ENCODE results near the gene NELFB.

Gene NELFB

GRCh38 chr9:137224830-137225694 is 30.1 kb upstream of the NELFB start, which contains the start of gene CYSRT1:
Gene CYSRT1, plus strand, starts transcription at chr9:137225174. Its CDS starts 448 bp downstream, at chr9:137225622.
- DNase-seq (ENCODE audit: low read depth) = no peak
- peak within 1 kb of the TSS; percentile 58 for H3K4me3 ChIP-seq (ENCODE audit: low read depth, low read length)
- no peak for TF ChIP-seq CTCF (IDR thresholded peaks at IDR 0.05; ENCODE audit: control insufficient read depth, extremely low read depth, insufficient read depth)

GRCh38 chr9:137225699-137226331 is 29.3 kb upstream of the NELFB start:
- no peak for TF ChIP-seq CTCF (IDR thresholded peaks at IDR 0.05; ENCODE audit: control insufficient read depth, extremely low read depth, insufficient read depth)
- no peak overlapping the region for H3K4me3 ChIP-seq (ENCODE audit: low read depth, low read length)

DNA sequence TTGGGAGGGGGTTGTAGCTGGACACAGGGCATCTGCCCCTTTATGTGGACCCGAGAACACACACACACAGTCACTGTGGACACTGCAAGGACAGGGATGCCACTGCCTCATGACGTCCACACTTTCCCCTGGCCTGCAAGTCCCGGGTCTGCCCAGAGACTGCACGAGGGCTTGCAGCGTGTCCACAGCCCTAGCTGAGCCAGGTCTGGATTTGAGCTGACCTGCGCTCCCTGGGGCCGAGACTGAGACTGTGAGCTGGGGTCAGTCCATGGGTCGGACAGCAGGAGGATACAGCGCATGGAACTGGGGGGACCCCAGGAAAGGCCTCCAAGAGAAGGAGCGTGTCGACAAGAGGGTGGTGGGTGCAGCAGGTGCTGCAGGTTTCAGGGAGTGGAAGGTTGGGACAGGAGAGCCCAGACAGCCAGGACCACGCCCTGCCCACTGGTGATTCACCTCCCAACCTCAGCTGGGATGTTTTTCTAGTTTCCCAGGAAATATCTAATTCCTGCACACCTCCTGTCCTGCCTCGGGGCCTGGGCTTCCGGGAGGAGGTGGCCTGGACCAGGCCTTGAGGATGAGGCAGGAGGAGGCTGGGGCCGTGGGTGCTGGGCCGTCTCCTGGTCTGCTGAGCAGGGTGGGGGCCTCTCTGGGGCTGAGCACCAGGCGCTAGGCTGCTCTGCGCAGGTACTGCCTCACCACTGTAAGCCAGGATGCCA is 28.6 kb upstream of the NELFB start:
- peak overlapping the region; percentile 34; the same call in 1 of the 2 replicates for H3K4me3 ChIP-seq (ENCODE audit: low read depth, low read length)
- no peak for TF ChIP-seq CTCF (IDR thresholded peaks at IDR 0.05; ENCODE audit: control insufficient read depth, extremely low read depth, insufficient read depth)
- DNase-seq (ENCODE audit: low read depth) = no peak

More at GRCh38 chr9:137225699-137226331, 29.3 kb upstream of the NELFB start:
- DNase-seq (ENCODE audit: low read depth) = no peak

DNA sequence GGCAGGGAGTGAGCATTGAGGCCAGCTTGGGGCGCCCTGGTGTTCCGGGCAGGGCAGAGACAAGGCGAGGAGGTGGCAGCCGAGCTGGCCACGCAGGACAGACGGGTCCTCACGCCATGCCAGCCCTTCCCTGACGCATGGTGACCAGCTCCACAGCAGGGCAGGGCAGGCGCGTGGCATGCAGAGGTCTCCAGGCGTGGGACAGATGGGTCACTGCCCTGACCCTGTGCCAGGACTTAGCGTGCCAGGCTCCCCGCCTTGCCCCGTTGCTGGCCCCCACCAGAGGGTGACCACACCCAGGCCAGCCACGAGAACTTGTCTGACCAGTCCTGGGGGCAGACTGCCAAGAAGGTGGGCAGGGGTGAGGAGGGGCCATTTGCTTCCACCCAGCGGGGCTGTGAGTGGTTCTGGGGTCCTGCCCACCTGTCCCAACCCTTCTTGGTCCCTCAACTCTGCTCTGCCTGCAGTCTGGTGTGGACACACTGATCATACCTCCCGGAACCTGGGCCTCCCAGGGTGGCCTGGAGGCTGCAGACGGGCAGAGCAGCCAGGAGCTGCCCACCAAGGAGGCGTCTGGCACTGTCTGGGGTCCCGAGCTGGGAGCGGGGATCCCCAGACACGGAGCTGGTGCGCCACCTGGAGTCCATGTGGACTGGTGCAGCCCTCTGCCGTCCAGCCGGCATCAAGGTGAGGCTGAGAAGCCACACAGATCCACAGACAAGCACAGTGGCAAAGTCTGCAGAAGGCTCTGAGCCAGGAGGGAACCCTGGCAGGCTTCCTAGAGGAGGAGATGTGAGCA is 27.9 kb upstream of the NELFB start, which contains the start of gene RNF224:
TSS of gene RNF224 (plus strand) at position 449 of the 799 bp plus-strand sequence. CDS start 834 bp downstream, outside the sequence.
- peak; percentile 87 for TF ChIP-seq CTCF (IDR thresholded peaks at IDR 0.05; ENCODE audit: control insufficient read depth, extremely low read depth, insufficient read depth)
- peak within 1 kb of the TSS; percentile 34 for H3K4me3 ChIP-seq (ENCODE audit: low read depth, low read length)
- DNase-seq (ENCODE audit: low read depth) = peak; percentile 83

DNA sequence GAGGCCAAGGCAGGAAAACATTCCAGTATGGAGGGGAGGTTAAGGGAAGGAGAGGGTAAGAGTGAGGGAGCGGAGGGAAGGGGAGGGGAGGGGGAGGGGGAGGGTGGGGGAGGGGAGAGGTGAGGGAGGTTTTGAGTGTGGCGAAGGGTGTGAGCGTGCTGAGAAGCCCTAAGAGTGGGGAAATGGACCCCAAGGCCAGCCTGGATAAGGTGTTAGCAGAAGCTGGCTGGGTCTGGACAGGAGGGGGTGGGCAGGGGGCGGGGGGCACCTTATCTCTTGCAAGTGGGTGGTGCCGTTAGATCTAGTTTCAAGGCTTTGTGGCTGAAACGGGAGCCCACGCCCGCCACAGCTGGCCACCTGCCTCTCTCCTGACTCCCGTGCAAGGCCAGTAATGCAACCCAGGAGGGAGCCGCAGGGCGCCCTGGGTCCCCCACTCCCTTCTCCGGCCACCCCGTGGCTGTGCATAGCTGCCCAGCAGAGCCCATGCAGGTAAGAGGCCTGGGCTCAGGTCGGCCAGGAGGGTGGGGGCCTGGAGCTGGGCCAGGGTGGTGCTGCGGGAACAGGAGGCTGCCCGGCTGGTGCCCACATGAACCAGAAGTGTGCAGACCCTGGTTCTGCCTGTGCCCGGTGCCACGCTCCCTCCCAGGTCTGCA is 27.1 kb upstream of the NELFB start:
- no peak for DNase-seq (ENCODE audit: low read depth)
- no peak for TF ChIP-seq CTCF (IDR thresholded peaks at IDR 0.05; ENCODE audit: control insufficient read depth, extremely low read depth, insufficient read depth)
- no peak overlapping the region for H3K4me3 ChIP-seq (ENCODE audit: low read depth, low read length)

Measured in LNCaP clone FGC (cell line).